ENCODE data around the gene HOXA6. TPM values are rescaled to one million over a fixed set of nuclear protein-coding genes. Genes with fewer than 3 reads are reported as not detected.

HOXA6 gene
- total RNA-seq, 2 experiments from 2014 or later: 4.1 to 12.0 TPM

DNA sequence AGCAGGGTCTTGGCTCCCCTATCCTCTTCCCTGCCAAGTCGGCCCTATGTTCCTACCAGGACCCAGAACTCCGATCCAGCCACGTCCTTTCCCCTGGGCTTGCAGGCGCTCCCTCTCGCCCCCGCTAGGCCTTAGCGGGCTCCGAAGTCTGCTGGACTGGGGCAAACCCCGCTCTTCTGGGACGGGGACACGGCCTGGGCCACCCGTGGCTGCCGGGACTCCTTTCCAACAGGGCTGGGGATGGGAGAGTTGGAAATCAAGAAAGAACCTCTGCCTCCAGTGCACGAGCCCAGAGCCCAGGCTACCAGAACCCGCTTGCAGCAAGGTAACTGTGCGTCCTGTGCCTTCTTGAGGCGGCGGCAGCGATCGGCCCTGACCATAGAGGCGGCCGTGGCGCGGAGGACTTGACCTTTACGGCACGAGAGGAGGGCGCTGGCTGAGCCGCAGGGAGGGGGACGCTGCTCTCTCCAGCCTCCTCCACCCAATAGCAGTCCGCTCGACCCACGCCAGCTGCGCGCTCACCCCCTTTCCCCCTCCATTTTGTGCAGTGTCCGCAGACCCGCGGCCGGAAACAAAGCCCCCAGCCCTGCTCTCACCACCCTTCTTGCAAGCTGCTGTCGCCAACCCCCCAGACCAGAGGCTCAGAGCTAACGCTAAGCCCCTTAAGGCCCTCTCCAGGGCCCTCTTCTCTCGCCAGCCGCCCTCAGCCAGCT lies 44.4 kb upstream of the HOXA6 start:
- ChIA-PET POLR2A (no interaction called here), CTCF (ENCODE audit: unreplicated experiment) (no interaction called here)
- Histone ChIP-seq H3K4me3 (ENCODE audit: low read depth, low read length, poor library complexity, severe bottlenecking) (no peak overlapping the region), H3K79me2 (ENCODE audit: insufficient read depth, low read depth, low read length) (no peaks in the 10 kb centered on the region), H3K4me2 (ENCODE audit: low read length) (no peak overlapping the region), H2AFZ (ENCODE audit: low read length) (no peak overlapping the region), H4K20me1 (ENCODE audit: insufficient read depth, low read length) (no peaks in the 10 kb centered on the region), H3K9me2 (ENCODE audit: insufficient read depth, low read length) (no peaks in the 10 kb centered on the region), H3K4me1 (ENCODE audit: insufficient read depth, low read length, poor library complexity, severe bottlenecking) (no peaks in the 10 kb centered on the region), H3K27ac (ENCODE audit: low read depth, low read length, poor library complexity, severe bottlenecking) (no peak overlapping the region), H3K9me3 (ENCODE audit: low read length) (no peaks in the 10 kb centered on the region), H3K36me3 (ENCODE audit: insufficient read depth, low read length) (no peaks in the 10 kb centered on the region)
- intact Hi-C loops (cut with micrococcal nuclease; ENCODE audit: unreplicated experiment): loop anchor here (10.0 kb wide), 2 partner anchors 473 to 833 kb away; partner anchors contain the start of gene HIBADH
- no TSS peak for BruUV-seq (replicated peaks)
- no peak for TF ChIP-seq CTCF (conservative IDR thresholded peaks at IDR 0.05; ENCODE audit: low read length)
- no peak for TF ChIP-seq EZH2phosphoT487 (IDR thresholded peaks at IDR 0.05; ENCODE audit: borderline replicate concordance, low read depth, low read length)
- DNase-seq (ENCODE audit: low spot score): no peak

DNA sequence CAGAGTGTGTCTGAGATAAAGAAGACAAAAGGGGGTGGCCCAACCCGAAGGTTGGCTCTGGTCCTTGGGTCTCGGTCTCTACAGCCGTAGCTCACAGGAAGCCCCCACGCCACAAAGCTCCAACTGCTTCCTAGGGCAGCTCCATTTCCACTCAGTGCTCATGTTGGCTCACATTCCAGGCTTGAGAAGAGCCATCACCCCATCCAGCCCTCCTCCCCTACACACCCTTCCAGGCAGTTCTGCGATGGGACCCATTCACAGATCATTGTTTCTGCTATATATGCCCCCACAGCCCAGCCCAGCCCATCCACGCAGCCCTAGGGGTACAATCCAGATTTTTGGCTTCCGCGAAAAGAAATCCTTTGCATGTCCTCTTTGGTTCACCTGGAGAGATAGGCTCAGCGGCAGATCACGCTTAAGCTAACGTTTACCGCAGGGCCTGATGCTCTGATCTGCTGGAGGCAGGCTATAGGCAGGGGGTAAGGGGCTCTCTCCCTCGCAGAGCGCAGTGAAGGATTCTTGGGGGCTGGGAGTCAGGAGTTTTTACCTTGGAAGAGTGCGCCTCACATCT lies 43.7 kb upstream of the HOXA6 start:
- no peaks in the 10 kb centered on the region for H3K9me2 ChIP-seq (ENCODE audit: insufficient read depth, low read length)
- DNase-seq (ENCODE audit: low spot score): no peak
- H3K4me1 ChIP-seq (ENCODE audit: insufficient read depth, low read length, poor library complexity, severe bottlenecking): no peaks in the 10 kb centered on the region
- ChIA-PET CTCF (ENCODE audit: unreplicated experiment) (no interaction called here), POLR2A (no interaction called here)
- no TSS peak for BruUV-seq (replicated peaks)
- no peak overlapping the region for H3K27ac ChIP-seq (ENCODE audit: low read depth, low read length, poor library complexity, severe bottlenecking)
- no peak overlapping the region for H3K4me3 ChIP-seq (ENCODE audit: low read depth, low read length, poor library complexity, severe bottlenecking)
- no peak overlapping the region for H3K4me2 ChIP-seq (ENCODE audit: low read length)
- no peaks in the 10 kb centered on the region for H4K20me1 ChIP-seq (ENCODE audit: insufficient read depth, low read length)
- TF ChIP-seq CTCF (conservative IDR thresholded peaks at IDR 0.05; ENCODE audit: low read length) (no peak), EZH2phosphoT487 (IDR thresholded peaks at IDR 0.05; ENCODE audit: borderline replicate concordance, low read depth, low read length) (no peak)
- H2AFZ ChIP-seq (ENCODE audit: low read length): no peak overlapping the region
- H3K79me2 ChIP-seq (ENCODE audit: insufficient read depth, low read depth, low read length): no peaks in the 10 kb centered on the region
- H3K36me3 ChIP-seq (ENCODE audit: insufficient read depth, low read length): no peaks in the 10 kb centered on the region
- no peaks in the 10 kb centered on the region for H3K9me3 ChIP-seq (ENCODE audit: low read length)
- intact Hi-C loops (cut with micrococcal nuclease; ENCODE audit: unreplicated experiment): loop anchor here (10.0 kb wide), 2 partner anchors 474 to 834 kb away; partner anchors contain the start of gene HIBADH
